ENCODE data around the gene DPEP3.
A peak's percentile ranks its signal among the peaks of the same experiment; 100 is the strongest.

DPEP3 gene

DNA sequence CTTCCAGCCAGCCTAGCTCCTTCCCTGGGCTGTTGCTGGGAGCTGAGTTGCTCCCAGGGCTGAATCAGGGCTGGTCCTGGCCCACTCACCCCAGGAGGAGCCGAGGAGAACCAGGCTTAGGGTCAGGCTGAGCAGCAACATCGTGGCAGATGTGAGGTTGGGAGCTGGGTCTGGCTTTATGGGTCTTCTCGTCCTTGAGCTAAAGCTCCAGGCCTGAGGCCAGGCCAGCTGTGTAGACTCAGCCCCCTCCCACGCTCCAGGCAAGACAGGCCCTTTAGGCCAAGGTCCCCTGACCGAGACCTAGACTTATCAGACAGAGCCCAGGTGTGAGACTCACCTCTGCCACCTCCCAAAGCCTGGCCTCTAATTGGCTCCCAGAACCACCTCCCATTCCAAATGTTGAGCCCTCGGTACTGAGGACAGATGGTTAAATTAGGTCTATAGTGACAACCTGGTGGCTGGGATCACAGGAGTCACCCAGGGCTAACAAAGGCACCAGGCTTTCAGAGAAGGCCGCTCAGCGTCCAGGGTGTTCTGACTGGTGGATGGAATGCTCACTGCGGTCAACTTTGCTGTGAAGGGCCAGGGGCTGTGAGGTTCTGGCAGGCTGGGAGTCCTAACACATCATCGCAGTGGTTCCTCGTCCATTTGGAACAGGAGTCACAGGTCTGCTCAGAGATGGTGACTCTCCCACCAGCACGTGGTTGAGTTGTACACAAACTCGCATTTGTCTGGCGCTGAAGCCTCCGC, 48.4 kb downstream of the DPEP3 start, which contains the start of gene CTRL:
TSS of gene CTRL (minus strand) at position 151 of the 750 bp plus-strand sequence. CDS start at position 141, 10 bp downstream.
- DNase-seq (ENCODE audit: low spot score) = no peak

DNA sequence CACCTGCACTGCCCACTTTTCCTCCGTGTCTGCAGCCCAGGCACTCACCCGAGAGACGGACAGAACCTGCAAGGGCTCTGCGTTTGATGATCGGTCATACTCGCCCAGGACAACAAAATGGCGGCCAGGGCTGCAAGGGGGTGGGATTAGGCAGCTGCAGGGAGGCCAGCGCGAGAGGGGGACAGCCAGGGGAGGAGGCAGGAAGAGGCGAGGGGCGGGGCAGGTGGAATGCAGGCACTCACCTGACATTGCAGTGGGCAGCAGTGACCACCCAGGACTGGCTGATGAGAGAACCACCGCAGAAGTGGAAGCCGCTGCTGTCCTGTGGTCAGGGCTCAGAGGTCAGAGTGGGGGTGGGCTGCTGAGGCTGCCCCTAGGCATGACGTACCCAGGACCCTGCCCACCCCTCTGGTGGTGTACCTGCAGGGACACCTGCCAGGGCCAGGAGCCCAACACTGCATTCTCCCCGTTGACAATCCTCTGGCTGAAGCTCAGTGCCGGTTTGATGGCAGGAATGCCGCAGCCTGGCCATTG, 49.6 kb downstream of the DPEP3 start:
- no peak for DNase-seq (ENCODE audit: low spot score)

DNA sequence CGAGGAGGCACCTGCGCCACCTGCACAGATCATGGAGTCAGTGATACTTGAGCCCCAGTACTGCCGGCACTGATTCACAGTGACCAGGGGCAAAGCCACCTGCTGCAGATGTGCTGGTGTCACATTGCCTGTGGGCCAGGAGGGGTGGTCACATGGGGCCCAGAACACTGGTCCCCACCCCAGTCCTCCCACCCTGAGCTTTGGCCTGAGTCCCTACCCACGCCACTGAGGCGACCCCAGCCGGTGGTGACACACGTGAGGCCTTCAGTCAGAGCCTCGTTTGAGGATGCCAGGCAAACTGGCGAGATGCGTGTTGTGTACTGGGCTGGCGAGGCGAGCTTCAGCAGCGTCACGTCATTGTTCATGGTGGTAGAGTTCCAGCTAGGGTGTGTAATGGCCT, 50.1 kb downstream of the DPEP3 start:
- no peak for DNase-seq (ENCODE audit: low spot score)

DNA sequence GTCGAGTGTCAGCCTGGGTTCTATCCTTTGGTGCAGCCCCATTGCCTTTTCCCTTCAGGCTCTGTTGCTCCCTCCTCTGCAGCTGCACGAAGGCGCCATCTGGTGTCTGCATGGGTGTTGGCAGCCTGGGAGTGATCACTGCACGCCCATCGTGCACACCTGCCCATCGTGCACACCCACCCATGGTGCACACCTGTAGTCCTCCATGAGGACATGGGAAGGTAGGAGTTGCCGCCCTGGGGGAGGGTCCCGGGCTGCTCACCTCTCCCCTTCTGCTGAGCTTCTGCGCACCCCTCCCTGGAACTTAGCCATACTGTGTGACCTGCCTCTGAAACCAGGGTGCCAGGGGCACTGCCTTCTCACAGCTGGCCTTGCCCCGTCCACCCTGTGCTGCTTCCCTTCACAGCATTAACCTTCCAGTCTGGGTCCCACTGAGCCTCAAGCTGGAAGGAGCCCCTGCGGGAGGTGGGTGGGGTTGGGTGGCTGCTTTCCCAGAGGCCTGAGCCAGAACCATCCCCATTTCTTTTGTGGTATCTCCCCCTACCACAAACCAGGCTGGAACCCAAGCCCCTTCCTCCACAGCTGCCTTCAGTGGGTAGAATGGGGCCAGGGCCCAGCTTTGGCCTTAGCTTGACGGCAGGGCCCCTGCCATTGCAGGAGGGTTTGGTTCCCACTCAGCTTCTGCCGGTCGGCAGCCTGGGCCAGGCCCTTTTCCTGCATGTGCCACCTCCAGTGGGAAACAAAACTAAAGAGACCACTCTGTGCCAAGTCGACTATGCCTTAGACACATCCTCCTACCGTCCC, 51.5 kb downstream of the DPEP3 start:
- DNase-seq (ENCODE audit: low spot score) = peak; percentile 80

DNA sequence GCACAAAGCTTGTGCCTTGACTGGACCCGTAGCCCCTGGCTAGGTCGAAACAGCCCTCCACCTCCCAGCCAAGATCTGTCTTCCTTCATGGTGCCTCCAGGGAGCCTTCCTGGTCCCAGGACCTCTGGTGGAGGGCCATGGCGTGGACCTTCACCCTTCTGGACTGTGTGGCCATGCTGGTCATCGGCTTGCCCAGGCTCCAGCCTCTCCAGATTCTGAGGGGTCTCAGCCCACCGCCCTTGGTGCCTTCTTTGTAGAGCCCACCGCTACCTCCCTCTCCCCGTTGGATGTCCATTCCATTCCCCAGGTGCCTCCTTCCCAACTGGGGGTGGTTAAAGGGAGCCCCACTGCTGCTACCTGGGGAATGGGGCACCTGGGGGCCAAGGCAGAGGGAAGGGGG, 52.2 kb downstream of the DPEP3 start:
- DNase-seq (ENCODE audit: low spot score) = no peak

DNA sequence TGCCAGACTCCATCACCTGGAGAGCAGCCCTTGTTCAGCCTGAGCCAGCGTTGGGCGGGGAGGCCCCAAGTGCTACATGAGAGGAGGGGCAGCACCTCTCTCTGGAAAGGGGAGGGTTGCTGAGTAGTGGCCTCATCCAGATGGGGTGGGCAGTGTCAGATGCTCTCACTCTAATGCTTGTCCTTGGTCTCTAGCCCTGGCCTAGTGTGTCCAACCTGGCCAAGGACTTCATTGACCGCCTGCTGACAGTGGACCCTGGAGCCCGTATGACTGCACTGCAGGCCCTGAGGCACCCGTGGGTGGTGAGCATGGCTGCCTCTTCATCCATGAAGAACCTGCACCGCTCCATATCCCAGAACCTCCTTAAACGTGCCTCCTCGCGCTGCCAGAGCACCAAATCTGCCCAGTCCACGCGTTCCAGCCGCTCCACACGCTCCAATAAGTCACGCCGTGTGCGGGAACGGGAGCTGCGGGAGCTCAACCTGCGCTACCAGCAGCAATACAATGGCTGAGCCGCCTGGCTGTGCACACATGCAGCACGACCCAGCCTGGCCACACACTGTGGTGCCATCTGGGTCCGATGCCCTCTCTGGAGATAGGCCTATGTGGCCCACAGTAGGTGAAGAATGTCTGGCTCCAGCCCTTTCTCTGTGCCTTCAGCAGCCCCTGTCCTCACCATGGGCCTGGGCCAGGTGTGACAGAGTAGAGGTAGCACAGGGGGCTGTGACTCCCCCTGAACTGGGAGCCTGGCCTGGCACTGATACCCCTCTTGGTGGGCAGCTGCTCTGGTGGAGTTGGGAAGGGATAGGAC, 53.0 kb downstream of the DPEP3 start:
- no peak for DNase-seq (ENCODE audit: low spot score)

DNA sequence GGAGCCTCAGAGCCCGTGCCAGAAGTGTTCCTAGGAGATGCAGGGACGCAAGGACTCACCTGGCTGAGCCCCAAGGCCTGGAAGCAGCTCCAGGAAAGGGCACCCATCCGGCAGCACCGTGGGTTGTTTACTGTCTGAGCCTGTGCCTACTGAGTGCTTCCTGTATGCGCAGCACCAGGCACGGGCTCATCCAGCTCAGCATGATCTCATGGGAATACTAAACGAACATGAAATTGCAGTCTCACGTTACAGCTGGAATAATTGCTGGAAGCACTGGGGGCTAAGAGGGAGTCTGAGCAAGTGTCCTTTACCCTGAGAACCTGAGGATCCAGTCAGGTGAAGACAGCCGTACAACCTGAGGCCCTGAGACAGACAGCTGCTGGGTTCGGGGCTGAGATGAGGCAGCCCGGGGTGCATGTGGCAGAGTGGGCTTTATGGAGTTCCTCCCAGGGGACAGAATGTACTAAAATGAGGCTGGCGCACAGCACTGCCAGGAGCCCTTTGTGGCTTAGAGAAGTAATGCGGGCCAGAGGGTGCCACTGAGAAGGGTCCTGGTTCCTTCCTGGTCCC, 54.0 kb downstream of the DPEP3 start:
- DNase-seq (ENCODE audit: low spot score) = no peak

Data from activated CD4-positive, alpha-beta T cell treated with anti-CD3 and anti-CD28 coated beads, Interleukin-2, Interleukin-4, amounts not matched to agents 100 ng/mL and 50 ng/mL, durations not matched to agents 16 hours and 8 hours (primary cell).